CD4-positive, alpha-beta T cell treated with Interferon alpha-2 for 1 hour (primary cell): ENCODE data around the gene OTULIN.

Experiments used
- DNase-seq, 2 donors: peaks; one replicate each; pipeline ENCODE4 v3.0.0-alpha.2; 2020 to 2022

OTULIN gene

DNA sequence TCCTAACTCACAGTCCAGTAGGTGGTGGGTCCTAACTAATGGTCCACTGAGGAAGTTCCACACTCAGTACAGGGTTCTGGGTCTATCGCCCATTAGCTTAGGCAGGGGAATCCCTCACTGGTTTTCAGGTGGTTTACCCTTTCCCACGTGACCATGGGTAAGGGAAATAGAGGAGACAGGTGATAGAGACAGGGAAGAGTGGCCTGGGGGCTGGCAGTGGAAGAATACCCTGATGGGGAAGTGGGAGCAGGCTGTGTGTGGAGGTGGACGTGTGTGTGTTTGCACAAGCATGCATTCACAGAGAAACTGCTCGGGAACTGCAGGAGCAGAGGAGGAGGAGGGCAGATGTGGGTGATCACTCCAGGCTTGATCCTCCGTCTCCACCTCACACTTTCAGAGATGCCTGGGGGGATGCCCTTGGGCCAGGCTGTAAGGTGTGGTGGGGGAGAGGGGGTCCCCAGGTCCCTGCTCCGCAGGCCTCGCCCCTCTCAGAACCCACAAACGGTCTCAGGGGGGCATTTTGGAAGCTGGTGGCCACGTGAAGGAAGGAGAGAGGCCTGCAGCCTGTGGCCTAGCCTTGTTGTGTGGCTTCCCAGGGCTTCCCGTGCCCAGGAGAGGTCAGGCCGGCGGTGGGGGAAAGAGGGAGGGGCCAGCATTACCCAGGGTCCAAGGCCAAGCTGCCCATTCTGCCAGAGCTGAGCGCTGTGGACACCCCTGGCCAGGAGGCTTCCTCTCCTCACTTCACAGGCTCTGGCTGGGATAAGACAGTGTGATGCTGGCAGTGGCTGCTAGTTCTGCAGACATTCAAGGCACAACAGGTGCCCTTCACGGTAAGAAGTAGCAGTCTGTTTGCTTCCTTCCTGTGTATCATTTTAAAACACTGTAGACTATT is 80.0 kb downstream of the OTULIN start:
- DNase-seq, result no peak

DNA sequence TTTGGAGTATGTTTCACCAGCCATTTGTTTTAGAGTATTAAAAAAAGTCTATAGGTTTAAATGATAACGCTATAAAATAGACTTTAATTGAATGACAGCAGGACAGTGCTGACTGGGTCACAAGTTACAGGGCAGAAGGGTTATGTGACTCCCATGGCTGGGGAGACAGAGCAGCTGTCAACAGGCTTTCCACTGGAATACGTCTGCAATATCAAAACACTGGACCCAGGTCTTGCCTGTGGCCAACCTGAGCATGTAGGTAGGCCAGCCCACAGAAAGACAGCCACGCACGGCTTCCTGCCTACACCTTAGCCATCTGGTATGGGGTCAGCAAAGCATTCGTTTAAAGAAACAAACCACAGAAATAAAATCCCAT is 80.7 kb downstream of the OTULIN start:
- no peak for DNase-seq

DNA sequence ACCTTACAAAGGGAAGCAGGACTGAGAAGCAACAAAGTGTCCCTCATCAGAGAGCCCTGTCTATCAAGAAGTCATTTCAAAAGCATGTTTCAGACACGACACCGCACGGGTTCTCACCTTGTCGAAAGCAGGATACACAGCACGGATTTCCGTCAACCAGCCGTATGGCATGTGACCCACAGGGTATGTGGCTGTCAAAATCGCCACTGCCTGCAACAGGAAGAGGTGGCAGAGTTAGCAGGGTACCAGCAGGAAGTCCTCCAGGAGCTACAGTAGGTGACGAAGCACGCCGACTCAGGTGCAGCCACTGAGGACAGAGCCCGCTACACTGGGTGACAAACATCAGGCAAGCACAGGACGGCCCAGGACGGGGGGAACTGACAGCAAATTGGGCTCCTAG is 81.2 kb downstream of the OTULIN start:
- DNase-seq, result peak; percentile 12 to 29

DNA sequence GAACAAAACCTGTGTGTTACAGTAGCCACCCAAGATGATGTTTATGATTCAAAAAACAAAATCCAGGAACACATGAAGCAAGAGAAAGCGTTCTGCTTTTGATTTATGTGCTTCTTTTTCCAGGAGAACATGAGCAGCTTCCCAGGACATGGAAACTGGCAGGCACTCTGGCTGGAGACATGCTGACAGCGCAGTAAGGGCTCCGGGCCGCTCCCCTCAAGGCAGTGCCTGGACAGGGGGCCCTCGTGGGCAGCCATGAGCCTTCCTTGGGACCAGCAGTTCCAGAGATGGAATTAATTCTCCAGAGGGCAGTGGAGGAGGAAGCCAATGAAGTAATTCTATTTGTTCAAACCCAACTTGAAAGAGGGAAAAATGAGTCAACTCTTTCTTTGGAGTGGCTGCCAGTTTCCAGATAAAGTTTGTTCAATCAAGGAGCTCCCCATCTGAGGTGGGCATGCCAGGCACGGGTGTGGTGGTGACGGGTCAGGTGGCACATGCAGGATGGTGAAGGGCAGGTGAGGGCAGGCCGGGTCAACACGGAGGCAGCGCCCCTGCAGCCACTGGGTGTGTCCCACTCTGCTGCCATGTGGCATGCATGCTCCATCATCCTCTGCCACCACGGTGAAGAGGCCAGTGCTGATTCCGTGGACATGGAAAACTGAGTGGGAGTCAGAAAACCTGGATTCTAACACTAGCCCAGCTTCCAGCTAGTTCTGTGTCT is 83.8 kb downstream of the OTULIN start:
- no peak for DNase-seq
